ENCODE measurements around the gene C1QTNF9. TPM values are rescaled to one million over a fixed set of nuclear protein-coding genes. Genes with fewer than 3 reads are reported as not detected.

C1QTNF9 gene
- total and polyA plus RNA-seq, 2 donors (not counting 1 experiment from before 2014, with no cell fraction given) = not detected

GRCh38 chr13:24361113-24361512, 51.7 kb downstream of the C1QTNF9 start:
- intact Hi-C loops (cut with micrococcal nuclease) = no loop called here
- TF ChIP-seq EZH2 (IDR thresholded peaks at IDR 0.05; ENCODE audit: borderline replicate concordance, insufficient read depth, low read depth, low read length, poor library complexity, severe bottlenecking) (no peak), CTCF (IDR thresholded peaks at IDR 0.05) (no peak)
- no peaks in the 10 kb centered on the region for H3K4me1 Mint-ChIP-seq
- H3K4me3 Mint-ChIP-seq = no peak overlapping the region
- Histone ChIP-seq H3K4me2 (replicated peaks; ENCODE audit: low read depth, low read length, poor library complexity, severe bottlenecking) (no peak overlapping the region), H3K9me3 (ENCODE audit: control extremely low read depth in 1 of 3, control insufficient read depth in 2 of 3, insufficient read depth in 1 of 3, low read length in 2 of 3) (no peaks in the 10 kb centered on the region), H2AFZ (ENCODE audit: insufficient read depth, low read depth, low read length, poor library complexity, severe bottlenecking) (no peak overlapping the region), H3K4me3 (ENCODE audit: control extremely low read depth in 1 of 5, extremely low read depth in 1 of 5, insufficient read depth in 1 of 5, low read depth in 2 of 5, low read length in 4 of 5) (no peak overlapping the region), H3K27me3 (replicated peaks in 1 of 4; ENCODE audit: control extremely low read depth in 1 of 4, control insufficient read depth in 3 of 4, insufficient read depth in 4 of 4, low read length in 3 of 4) (no peaks in the 10 kb centered on the region), H3K36me3 (replicated peaks in 1 of 2; ENCODE audit: control extremely low read depth in 1 of 2, control insufficient read depth in 1 of 2, extremely low read depth in 1 of 2, insufficient read depth in 2 of 2, low read length in 1 of 2) (no peaks in the 10 kb centered on the region), H3K27ac (ENCODE audit: low read length in 2 of 2) (no peak overlapping the region), H3K4me1 (ENCODE audit: control insufficient read depth in 2 of 2, insufficient read depth in 2 of 2, low read length in 2 of 2) (no peaks in the 10 kb centered on the region), H4K20me1 (ENCODE audit: control insufficient read depth, insufficient read depth, low read length, poor library complexity, severe bottlenecking) (no peaks in the 10 kb centered on the region), H3K79me2 (ENCODE audit: control insufficient read depth, insufficient read depth, low read length) (no peaks in the 10 kb centered on the region), H3K9ac (ENCODE audit: low read length) (no peak overlapping the region)
- no peaks in the 10 kb centered on the region for H3K27me3 Mint-ChIP-seq
- POLR2A ChIA-PET = no interaction called here
- CTCF ChIA-PET = no interaction called here
- WGBS (ENCODE audit: insufficient coverage) = 85% methylated on average over 2 of the region's 2 CpGs
- H3K27ac Mint-ChIP-seq = no peak overlapping the region
- DNase-seq = no peak
- ATAC-seq (ENCODE audit: low read depth) = no peak
- no peaks in the 10 kb centered on the region for H3K9me3 Mint-ChIP-seq (ENCODE audit: insufficient read depth)

- Mint-ChIP-seq H3K4me1 (no peaks in the 10 kb centered on the region), H3K9me3 (ENCODE audit: insufficient read depth) (no peaks in the 10 kb centered on the region), H3K27me3 (no peaks in the 10 kb centered on the region), H3K4me3 (no peak overlapping the region), H3K27ac (no peak overlapping the region)
- Histone ChIP-seq H4K20me1 (ENCODE audit: control insufficient read depth, insufficient read depth, low read length, poor library complexity, severe bottlenecking) (no peaks in the 10 kb centered on the region), H3K4me3 (ENCODE audit: control extremely low read depth in 1 of 5, extremely low read depth in 1 of 5, insufficient read depth in 1 of 5, low read depth in 2 of 5, low read length in 4 of 5) (no peak overlapping the region), H3K36me3 (replicated peaks in 1 of 2; ENCODE audit: control extremely low read depth in 1 of 2, control insufficient read depth in 1 of 2, extremely low read depth in 1 of 2, insufficient read depth in 2 of 2, low read length in 1 of 2) (no peaks in the 10 kb centered on the region), H3K27ac (ENCODE audit: low read length in 2 of 2) (no peak overlapping the region), H3K9me3 (ENCODE audit: control extremely low read depth in 1 of 3, control insufficient read depth in 2 of 3, insufficient read depth in 1 of 3, low read length in 2 of 3) (no peaks in the 10 kb centered on the region), H3K9ac (ENCODE audit: low read length) (no peak overlapping the region), H3K4me2 (replicated peaks; ENCODE audit: low read depth, low read length, poor library complexity, severe bottlenecking) (no peak overlapping the region), H3K27me3 (replicated peaks in 1 of 4; ENCODE audit: control extremely low read depth in 1 of 4, control insufficient read depth in 3 of 4, insufficient read depth in 4 of 4, low read length in 3 of 4) (no peaks in the 10 kb centered on the region), H3K79me2 (ENCODE audit: control insufficient read depth, insufficient read depth, low read length) (no peaks in the 10 kb centered on the region), H3K4me1 (ENCODE audit: control insufficient read depth in 2 of 2, insufficient read depth in 2 of 2, low read length in 2 of 2) (no peaks in the 10 kb centered on the region), H2AFZ (ENCODE audit: insufficient read depth, low read depth, low read length, poor library complexity, severe bottlenecking) (no peak overlapping the region)
- no peak for TF ChIP-seq EZH2 (IDR thresholded peaks at IDR 0.05; ENCODE audit: borderline replicate concordance, insufficient read depth, low read depth, low read length, poor library complexity, severe bottlenecking)
- TF ChIP-seq CTCF (IDR thresholded peaks at IDR 0.05) = no peak
- POLR2A ChIA-PET = no interaction called here
- 88% methylated on average over 8 of the region's 8 CpGs for WGBS (ENCODE audit: insufficient coverage)
- intact Hi-C loops (cut with micrococcal nuclease) = no loop called here
- CTCF ChIA-PET = no interaction called here
- DNase-seq = no peak
- ATAC-seq (ENCODE audit: low read depth) = no peak
Measured at GRCh38 chr13:24361852-24362366, 52.5 kb downstream of the C1QTNF9 start.
